Measurements from ENCODE around the gene ATP13A4.
A peak's percentile ranks its signal among the peaks of the same experiment; 100 is the strongest.

ATP13A4 gene

DNA sequence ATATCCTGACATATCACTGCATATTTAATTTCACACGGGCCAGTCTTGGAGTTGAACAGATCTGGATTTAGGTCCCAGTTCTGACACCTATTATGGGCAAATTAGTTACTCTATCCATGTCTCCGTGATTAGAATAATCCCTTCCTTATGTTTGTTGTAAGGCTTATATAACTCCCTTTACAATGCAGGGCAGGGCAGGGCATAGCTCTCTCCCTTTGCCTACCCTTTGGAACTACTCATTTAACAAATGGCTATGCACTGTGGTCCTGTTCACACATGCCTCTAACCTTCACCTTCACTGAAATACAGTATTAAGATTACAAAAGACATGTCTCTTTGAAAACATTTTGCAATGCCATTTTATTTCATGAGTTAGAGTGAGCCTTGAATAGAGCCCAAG is 151.4 kb downstream of the ATP13A4 start:
- DNase-seq (ENCODE audit: low read depth, low spot score): no peak

DNA sequence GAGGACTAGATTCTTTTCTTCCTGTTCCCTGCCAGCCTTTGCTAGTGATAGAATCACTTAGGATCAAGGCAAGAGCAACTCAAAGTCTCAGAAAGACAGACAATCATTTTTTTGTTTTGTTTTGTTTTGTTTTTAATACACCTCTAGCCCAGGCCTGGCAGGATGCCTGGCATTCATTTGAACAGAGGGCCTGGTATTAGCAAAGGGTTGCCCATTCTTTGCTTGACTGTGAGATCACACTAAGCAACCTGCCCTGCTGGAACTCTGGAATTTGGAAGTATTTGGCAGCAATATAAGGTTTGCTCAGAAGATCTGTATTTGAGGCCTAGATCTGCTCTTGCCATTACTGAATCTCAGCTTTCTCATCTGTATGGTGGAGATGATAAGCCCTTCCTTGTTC is 154.4 kb downstream of the ATP13A4 start:
- no peak for DNase-seq (ENCODE audit: low read depth, low spot score)

DNA sequence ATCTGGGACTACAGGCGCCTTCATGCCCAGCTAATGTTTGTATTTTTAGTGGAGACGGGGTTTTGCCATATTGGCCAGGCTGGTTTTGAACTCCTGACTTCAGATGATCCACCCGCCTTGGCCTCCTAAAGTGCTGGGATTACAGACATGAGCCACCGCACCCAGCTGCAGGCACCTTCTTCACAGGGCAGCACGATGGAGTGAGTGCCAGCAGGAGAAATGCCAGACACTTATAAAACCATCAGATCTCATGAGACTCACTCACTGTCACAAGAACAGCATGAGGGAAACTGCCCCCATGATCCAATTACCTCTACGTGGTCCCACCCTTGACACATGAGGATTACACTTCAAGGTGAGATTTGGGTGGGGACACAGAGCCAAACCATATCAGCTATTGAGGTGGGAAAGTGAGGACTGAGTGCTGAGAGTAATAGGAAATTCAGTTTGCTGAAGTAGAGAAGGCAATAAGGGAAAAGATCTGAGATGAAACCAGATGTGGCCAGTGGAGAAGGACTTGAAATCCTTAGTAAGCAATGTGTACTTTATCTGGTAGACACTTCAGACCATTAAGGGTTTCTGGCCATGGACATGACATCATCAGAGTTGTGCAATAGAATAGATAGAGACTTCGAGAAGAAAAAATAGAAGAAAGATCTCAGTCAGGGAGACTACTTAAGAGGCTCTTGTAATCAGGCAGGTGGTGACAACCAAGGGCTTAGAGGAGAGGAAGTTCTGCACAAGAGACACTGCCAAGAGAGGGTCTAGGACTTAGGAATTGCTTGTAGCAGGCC is 158.0 kb downstream of the ATP13A4 start:
- no peak for DNase-seq (ENCODE audit: low read depth, low spot score)

DNA sequence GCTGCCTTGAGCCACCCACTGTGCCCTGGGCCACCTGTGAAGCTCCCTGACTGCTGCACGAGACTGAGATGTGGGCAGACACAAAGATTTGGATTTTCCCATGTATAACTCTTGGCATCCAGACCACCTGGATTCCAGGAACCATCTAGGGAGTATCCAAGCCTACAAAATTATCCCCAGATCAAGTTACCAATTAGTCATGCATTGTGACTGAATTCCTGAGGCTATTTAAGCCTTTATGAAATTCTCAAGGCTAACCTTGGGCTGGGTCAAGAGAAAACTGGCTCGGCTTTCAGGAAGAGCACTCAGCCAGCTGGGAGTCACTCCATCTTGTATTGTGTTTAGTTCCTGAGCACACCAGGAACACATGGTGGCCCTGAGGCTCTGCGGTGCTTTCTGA is 162.8 kb downstream of the ATP13A4 start:
- peak; percentile 15 for DNase-seq (ENCODE audit: low read depth, low spot score)

DNA sequence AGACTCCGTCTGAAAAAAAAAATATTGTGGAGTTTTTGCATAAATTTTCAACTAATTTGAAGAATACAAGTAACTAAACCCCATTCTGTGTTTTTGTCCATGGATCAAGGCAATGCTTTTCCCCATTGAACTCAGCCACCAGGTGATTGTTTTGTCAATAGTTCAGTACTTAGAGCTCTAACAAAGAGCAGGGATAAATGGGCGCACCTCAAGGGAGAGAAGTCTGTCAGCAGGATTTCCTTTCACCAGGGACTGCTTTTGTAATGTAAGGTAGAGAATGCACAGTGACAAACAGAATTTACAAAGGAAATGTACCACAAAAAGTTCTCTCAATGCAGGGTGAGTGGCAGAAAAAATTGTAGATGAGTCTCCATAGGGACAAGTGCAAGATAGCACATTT is 165.4 kb downstream of the ATP13A4 start:
- peak; percentile 40 for DNase-seq (ENCODE audit: low read depth, low spot score)

DNA sequence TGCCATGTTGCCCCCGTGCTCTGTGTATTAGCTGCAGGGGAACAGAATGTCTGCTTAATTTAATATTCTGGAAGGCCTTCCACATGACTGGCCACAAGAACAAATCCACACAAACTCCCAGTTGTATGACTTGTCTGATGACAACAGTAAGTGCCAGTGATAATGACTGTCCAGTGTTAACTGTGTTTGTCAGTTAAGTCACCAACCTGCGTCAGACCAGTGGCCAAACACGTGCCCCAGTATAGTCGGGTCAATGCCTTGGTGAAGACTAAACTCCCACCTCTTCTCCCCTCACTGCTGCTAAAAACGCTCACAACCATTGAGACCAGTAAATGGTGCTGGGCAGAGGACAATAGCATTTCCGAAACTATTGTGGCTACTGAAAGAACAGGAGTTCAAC is 166.3 kb downstream of the ATP13A4 start:
- no peak for DNase-seq (ENCODE audit: low read depth, low spot score)

DNA sequence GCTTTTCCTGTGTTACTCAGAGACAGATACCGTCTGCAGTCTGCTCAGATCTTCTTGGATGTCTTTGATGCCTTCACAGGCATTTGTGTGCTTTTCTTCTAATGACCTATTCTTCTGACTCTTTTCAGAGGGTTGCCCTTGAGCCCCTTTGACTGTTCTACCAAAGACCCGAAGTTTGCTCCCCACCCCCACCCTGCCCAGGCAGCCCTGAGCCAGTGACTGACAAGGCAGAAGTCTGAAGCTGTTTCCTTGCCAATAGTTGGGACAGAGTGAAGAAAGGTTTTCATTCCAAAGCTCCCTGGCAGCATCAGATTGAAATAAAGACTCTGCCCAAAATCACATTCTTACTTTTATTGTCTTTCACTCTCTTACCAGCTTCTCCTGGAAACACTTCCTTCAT is 167.1 kb downstream of the ATP13A4 start:
- DNase-seq (ENCODE audit: low read depth, low spot score): no peak

DNA sequence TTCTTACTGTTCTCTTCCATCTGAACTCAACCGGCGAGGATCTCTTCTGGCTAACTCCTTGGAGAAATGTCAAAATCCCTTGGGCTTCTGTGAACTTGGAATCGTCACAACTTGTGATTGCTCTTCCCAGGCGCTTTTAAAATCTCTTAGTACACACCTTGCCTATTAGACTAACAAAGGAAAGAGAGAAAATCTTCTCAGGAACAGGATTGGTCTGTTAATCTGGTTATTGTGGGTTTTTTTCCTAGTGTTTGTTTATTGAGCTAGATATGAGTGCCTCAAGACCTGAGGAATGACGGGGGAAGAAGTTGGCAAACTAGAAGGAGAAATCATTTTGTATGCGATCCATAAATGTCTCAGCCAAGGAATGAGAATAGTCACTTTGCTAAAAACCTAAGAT is 176.0 kb downstream of the ATP13A4 start, which contains the start of gene ATP13A5:
ATP13A5 (minus strand) TSS at position 48 of the 400 bp plus-strand sequence; CDS start at position 20, 28 bp downstream.
- DNase-seq (ENCODE audit: low read depth, low spot score): no peak

DNA sequence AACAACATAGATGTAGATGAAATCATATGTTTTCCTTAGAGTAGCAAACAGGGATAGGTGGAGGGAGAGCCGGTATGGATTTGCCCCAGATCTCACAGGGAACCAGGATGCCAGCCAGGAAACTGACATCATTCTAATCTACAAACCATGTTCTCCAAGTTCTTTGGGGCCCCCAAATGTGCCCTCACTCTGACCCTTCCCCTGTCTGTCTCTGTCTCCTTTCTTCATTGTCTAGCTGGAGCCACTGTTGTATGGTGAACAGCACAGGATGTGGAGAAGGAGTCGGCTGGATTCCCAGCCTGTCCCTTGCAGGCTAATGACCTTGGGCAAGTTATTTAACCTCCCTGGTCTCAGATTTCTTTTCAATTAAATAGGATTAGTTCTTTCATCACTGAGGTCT is 177.1 kb downstream of the ATP13A4 start:
- DNase-seq (ENCODE audit: low read depth, low spot score): no peak

DNA sequence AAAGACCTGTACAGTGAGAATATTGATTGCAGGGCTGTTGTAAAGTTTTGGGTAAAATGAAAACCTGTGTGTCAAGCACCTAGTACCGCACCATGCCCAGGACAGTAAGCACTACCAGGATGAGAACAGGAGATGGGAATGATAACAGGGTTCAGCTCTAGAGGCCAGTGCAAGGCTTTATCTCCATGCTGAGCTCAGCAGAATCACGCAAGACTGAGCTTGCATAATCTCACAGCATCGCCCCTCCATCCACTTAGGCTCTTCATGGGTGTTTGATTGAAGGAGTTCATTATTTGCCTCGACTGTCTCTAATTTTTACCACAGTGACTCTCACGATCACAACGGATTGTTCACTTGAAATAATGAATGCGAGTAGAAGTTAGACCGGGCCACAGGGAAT is 179.1 kb downstream of the ATP13A4 start:
- no peak for DNase-seq (ENCODE audit: low read depth, low spot score)

DNA sequence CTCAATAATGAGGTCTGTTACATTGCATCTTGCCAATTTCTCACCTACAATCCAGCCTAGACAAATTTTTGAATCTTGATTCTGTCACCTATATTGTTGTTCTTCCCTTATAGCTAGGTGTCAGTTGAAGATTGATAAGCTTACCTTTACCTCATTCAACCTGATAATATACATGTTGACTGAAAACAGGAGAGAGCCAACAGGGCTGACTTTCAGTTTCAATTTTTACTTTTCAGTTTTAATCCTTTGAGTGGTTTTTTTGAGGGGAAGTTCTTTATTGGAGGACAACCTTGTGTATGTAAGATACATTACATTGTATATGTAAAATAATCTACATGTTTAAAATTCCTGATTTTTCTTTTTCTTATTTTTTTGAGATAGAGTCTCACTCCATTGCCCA is 181.9 kb downstream of the ATP13A4 start:
- no peak for DNase-seq (ENCODE audit: low read depth, low spot score)

DNA sequence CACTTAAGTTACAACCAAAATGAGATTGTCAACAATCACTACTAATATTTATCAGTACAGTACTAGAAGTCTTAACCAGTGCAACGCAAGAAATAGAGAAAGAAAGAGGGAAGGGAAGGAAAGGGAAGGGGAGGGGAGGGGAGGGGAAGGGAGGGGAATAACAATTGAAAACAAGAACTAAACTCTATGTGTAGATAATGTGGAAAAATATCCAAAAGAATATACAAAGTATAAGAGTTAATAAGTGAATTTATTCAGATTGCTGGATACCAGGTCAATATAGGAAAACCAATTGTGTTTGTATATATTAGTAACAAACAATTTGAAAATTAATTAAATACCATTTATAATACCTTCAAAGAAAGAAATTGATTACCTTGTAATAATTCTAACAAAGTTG is 186.8 kb downstream of the ATP13A4 start:
- no peak for DNase-seq (ENCODE audit: low read depth, low spot score)

DNA sequence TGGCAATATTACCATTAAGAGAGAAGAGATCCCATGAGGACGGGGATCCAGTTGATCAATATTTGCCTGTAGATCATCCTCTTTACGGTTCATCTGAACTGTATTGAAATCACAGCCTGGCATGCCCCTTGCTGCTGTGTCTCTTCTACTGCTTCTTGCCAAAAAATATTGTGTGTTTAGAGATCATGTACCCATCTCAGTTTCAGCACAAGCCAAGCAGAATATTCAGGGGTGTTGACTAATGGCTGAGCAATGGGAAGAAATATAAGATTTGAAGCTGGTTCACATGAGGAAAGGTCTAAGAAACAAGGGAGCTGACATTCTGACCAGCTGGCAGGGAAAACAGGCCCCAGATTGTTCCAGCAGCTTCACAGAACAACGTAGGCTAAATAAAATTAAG is 197.4 kb downstream of the ATP13A4 start:
- DNase-seq (ENCODE audit: low read depth, low spot score): no peak

DNA sequence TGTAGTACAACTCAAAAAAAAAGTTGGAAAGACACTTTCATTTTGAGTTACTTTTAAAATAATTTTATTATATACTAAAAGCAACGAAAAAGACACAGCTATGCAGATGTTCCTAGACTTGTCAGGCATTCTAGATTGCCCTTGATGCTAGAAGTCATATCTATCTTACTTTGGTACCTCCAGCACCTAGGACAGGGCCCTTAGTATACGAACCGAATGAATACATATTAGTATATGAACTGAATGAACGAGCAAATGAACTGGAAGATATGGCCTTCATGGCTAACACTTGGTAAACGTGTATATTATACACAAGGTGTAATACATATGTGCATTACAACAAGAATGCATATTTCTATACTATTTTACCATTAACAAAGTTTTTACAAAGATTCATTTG is 200.3 kb downstream of the ATP13A4 start:
- DNase-seq (ENCODE audit: low read depth, low spot score): no peak
